ENCODE results near the gene MAN1C1.
A peak's percentile ranks its signal among the peaks of the same experiment; 100 is the strongest.

The MAN1C1 gene

DNA sequence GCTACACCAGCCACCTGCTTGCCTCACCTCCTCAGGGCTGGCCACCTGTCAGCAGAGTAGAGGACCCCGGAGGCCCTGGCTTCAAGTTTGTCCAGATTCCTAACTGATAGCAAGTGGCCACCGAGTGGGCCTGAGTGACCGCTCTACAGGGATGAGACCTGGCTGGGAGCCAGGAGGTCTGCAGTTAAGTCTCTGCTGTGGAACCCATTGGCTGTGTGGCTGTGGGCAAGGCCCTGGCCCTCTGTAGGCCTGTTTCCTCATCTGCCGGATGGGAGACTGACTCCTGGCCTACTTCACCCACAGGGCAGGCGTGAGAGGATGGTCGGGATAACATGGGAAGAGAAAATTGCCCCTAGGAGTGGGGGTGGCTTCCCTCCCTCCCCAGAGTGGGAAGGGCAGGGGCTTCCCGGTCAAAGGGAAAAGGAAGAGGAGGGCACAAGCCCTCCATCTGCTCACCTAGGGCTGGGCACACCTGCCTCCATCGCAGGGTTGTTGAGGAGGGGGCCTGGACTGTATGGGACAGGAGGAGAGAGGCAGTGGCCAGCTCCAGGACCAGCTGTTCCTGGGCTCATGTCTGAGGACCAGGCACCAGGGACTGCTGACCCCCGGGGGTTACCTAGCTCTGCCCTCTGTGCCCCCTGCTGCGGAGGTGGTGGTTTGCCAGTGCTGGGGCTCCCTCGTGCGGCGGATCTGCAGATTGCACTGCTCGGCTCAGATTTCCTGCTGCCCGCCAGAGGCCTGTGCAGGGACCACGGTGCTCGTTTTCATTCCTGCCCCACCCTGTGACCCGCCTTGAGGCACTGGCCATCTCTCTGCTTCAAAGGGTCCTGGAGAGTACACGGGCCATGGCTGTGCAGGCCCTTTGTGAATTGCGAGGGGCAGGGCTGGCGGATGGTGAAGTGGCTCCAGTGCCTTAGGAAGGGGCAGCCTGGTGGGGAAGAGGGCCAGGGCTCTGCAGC lies 194.0 kb downstream of the MAN1C1 start:
- TF ChIP-seq, protein P1, sequence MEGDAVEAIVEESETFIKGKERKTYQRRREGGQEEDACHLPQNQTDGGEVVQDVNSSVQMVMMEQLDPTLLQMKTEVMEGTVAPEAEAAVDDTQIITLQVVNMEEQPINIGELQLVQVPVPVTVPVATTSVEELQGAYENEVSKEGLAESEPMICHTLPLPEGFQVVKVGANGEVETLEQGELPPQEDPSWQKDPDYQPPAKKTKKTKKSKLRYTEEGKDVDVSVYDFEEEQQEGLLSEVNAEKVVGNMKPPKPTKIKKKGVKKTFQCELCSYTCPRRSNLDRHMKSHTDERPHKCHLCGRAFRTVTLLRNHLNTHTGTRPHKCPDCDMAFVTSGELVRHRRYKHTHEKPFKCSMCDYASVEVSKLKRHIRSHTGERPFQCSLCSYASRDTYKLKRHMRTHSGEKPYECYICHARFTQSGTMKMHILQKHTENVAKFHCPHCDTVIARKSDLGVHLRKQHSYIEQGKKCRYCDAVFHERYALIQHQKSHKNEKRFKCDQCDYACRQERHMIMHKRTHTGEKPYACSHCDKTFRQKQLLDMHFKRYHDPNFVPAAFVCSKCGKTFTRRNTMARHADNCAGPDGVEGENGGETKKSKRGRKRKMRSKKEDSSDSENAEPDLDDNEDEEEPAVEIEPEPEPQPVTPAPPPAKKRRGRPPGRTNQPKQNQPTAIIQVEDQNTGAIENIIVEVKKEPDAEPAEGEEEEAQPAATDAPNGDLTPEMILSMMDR (IDR thresholded peaks at IDR 0.05; ENCODE audit: low read depth, low read length) = peak; percentile 84
- TF ChIP-seq MYC (IDR thresholded peaks at IDR 0.05; ENCODE audit: low read depth, low read length) = no peak
- peak overlapping the region; percentile 21 for H3K4me3 ChIP-seq (ENCODE audit: low read depth, low read length)
- DNase-seq (ENCODE audit: low read depth) = peak; percentile 77

DNA sequence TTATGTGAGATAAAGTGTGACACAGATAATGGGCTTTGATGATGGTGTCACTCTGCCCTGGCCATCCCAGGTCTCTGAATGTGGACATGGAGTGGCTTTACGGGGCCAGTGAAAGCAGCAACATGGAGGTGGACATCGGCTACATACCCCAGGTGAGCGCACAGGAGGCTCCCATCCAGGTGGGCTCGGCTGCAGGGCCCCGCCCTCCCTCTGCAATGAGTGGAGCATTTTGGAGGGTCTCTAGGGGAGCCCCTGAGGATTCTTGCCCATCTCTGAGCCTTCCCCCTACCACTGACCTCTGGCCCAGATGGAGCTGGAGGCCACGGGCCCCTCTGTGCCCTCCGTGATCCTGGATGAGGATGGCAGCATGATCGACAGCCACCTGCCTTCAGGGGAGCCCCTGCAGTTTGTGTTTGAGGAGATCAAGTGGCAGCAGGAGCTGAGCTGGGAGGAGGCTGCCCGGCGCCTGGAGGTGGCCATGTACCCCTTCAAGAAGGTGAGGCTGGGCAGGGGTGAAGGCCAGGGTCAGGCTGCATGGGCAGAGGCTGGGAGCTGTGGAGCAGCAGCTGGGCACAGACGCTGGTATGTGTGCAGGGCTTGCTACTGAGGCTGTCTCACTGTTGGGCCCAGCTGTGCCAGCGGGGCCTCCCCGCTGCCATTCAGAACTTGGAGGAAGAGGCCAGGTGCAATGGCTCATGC lies 194.9 kb downstream of the MAN1C1 start:
- TF ChIP-seq, protein P1 (IDR thresholded peaks at IDR 0.05; ENCODE audit: low read depth, low read length) = no peak
- TF ChIP-seq, protein P2, sequence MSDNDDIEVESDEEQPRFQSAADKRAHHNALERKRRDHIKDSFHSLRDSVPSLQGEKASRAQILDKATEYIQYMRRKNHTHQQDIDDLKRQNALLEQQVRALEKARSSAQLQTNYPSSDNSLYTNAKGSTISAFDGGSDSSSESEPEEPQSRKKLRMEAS (IDR thresholded peaks at IDR 0.05; ENCODE audit: low read depth, low read length) = no peak
- no peak for TF ChIP-seq POLR2A (IDR thresholded peaks at IDR 0.05; ENCODE audit: extremely low read depth, insufficient read length)
- TF ChIP-seq MYC (IDR thresholded peaks at IDR 0.05; ENCODE audit: low read depth, low read length) = no peak
- DNase-seq (ENCODE audit: low read depth) = no peak
- no peak overlapping the region for H3K4me3 ChIP-seq (ENCODE audit: low read depth, low read length)

DNA sequence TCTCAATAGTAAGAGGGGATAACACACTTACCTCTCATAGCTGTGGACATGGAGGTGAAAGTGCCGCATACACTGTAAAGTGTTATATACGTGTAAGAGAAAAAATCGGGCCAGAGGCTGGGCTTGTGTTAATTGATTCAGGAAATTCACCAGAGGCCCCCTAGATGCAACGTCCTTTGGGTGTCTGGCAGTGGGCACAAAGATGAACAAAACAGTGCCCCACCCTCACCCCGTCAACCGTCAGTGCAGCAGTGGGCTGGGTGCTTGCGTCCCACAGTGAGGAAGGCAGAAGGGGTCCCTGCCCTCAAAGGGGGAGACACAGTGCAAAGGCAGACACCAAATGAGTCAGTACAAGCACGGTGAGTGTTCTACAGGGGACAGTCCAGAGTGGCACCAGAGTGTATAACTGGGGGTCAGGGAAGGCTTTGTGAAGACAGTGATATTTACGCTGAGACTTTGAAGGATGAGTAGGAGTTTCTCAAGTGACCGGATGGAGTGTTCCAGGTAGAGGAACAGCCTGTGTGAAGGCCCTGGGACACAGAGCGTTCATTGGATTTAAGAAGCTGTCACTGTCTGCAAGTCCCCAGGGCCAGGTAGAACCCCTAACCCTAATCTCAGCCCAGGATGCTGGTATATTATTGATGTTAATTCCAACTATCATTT lies 196.6 kb downstream of the MAN1C1 start:
- H3K4me3 ChIP-seq (ENCODE audit: low read depth, low read length) = no peak overlapping the region
- TF ChIP-seq, protein P1 (IDR thresholded peaks at IDR 0.05; ENCODE audit: low read depth, low read length) = no peak
- TF ChIP-seq, protein P2 (IDR thresholded peaks at IDR 0.05; ENCODE audit: low read depth, low read length) = no peak
- TF ChIP-seq MYC (IDR thresholded peaks at IDR 0.05; ENCODE audit: low read depth, low read length) (no peak), POLR2A (IDR thresholded peaks at IDR 0.05; ENCODE audit: extremely low read depth, insufficient read length) (no peak)
- no peak for DNase-seq (ENCODE audit: low read depth)

DNA sequence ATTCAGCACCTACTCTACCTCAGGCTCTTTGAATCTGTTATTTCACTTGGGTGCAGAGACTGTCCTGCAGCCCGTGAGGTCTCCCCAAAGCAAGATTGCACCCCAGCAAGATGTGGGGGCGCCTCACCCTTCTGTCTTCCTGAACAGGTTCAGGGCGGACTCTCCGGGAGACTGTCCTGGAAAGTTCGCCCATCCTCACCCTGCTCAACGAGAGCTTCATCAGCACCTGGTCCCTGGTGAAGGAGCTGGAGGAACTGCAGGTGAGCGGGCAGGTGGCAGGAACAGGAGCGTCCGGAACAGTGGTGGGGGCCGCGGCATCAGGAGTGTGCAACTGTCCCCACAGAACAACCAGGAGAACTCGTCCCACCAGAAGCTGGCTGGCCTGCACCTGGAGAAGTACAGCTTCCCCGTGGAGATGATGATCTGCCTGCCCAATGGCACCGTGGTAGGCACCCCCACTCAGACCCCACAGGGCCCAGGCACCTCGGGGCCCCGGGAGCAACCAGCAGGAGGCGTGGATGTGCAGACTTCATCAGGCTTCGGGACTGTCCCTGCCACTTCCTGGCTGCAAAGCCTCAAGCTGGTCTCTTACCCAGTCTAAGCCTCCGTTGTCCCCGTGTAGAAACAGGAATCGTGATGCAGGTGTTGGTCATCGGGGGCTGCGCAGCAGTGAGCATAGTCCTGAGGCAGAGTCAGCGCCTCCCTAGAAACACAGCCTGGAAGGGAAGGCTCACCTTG lies 197.3 kb downstream of the MAN1C1 start:
- peak; percentile 39 for DNase-seq (ENCODE audit: low read depth)
- H3K4me3 ChIP-seq (ENCODE audit: low read depth, low read length) = no peak overlapping the region

DNA sequence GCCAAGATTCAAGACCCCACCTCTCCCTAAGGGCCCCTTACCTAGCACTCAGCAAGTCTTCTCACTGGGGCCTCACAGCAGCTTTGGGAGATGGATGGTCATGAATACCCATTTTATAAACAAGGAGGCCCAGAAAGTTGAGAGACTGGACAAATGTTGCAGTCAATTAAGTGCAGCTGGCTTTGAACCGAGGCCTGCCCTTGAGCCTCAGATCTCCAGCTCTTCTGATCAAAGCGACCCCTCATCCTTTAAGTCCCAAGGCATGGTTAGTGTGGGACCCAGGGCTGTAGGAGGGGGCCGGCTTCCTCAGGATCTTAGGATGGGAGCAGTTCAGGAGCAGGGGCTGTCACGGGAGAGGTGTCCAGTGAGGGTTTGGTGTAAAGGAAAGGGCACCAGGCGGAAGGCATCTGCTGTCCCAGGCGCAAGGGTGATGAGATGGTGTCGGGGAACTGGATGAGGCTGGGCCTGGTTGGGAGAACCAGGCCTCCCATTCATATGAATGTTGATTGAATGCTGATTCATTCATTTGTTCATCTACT lies 198.0 kb downstream of the MAN1C1 start:
- no peak for TF ChIP-seq POLR2A (IDR thresholded peaks at IDR 0.05; ENCODE audit: extremely low read depth, insufficient read length)
- H3K4me3 ChIP-seq (ENCODE audit: low read depth, low read length) = no peak overlapping the region
- DNase-seq (ENCODE audit: low read depth) = no peak

More for the DNA sequence above, 197.3 kb downstream of the MAN1C1 start:
- TF ChIP-seq, protein P1 (IDR thresholded peaks at IDR 0.05; ENCODE audit: low read depth, low read length) = peak; percentile 22
- TF ChIP-seq POLR2A (IDR thresholded peaks at IDR 0.05; ENCODE audit: extremely low read depth, insufficient read length) = no peak

All from NB4 (cell line).